ENCODE data around the gene SETBP1. TPM values are rescaled to one million over a fixed set of nuclear protein-coding genes. Genes with fewer than 3 reads are reported as not detected.

The SETBP1 gene
- total and polyA plus RNA-seq, 2 of the 8 experiments (the other 6 are each of a cell fraction or from before 2014, with no cell fraction given): 2.0 to 6.5 TPM

DNA sequence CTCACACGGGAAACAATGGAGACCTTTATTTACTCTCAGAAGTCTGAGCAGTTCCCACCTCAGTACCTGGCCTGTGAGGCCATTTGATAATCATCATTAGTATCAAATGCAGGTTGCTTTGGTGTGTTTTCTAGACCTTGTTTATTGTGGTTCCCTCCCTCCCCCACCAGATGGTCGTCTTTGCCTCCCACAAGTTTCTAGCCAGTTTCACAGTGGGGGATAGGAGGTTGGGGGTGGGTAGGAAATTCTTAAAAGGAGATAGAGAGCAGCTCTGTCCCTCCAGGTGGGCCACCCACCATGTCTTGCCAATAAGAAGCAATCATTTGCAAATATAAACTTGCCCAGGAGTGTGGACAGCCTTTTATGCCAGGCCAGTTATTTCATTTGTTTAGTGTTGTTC, 31.3 kb downstream of the SETBP1 start:
- H3K4me2 ChIP-seq (ENCODE audit: insufficient read depth in 1 of 2, low read depth in 2 of 2, low read length in 2 of 2): peak overlapping the region; percentile 36 to 61
- POLR2A ChIA-PET (ENCODE audit: partially characterized antibody): interaction anchor here (1.1 kb wide), 1 partner anchor 29 kb away, joined by 3 read pairs; no protein-coding TSS in a partner anchor

More for the DNA sequence above, 31.3 kb downstream of the SETBP1 start:
- Histone ChIP-seq H2BK15ac (ENCODE audit: low read length) (no peak overlapping the region), H4K8ac (ENCODE audit: extremely low read depth, insufficient read depth, low read length) (no peak overlapping the region), H3K27me3 (replicated peaks in 1 of 4; ENCODE audit: control insufficient read depth in 3 of 4, extremely low read depth in 1 of 4, insufficient read depth in 3 of 4, low read length in 3 of 4) (no peaks in the 10 kb centered on the region), H3K4me1 (replicated peaks in 1 of 4; ENCODE audit: control insufficient read depth in 3 of 4, insufficient read depth in 4 of 4, low read length in 3 of 4) (peaks cover 3 to 16% (median 12%) of the 10 kb centered on the region in 4 experiments), H3K14ac (ENCODE audit: insufficient read length) (no peak overlapping the region), H2BK120ac (replicated peaks; ENCODE audit: low read depth, low read length) (no peak overlapping the region), H3K56ac (replicated peaks; ENCODE audit: insufficient read length, low read depth, low read length) (no peak overlapping the region), H4K91ac (replicated peaks; ENCODE audit: insufficient read length, low read length) (no peak overlapping the region), H3K4me3 (ENCODE audit: extremely low read depth in 1 of 4, insufficient read depth in 2 of 4, low read depth in 3 of 4, low read length in 4 of 4) (peak overlapping the region in 1 of 4 experiments; percentile 26; a peak in 1 of 8 replicates), H2BK5ac (ENCODE audit: low read depth, low read length) (peak overlapping the region; percentile 68; the same call in 1 of the 2 replicates), H4K20me1 (replicated peaks in 1 of 2; ENCODE audit: control insufficient read depth in 1 of 2, insufficient read depth in 2 of 2, low read length in 2 of 2) (no peaks in the 10 kb centered on the region), H4K5ac (ENCODE audit: insufficient read length, low read depth, low read length) (no peak overlapping the region), H3K9me3 (ENCODE audit: insufficient read depth in 2 of 2, low read depth in 1 of 2, low read length in 1 of 2) (no peaks in the 10 kb centered on the region), H2AFZ (ENCODE audit: low read length) (no peak overlapping the region), H3K23ac (ENCODE audit: insufficient read length) (no peak overlapping the region), H3K36me3 (ENCODE audit: control insufficient read depth in 2 of 4, insufficient read depth in 4 of 4, low read length in 3 of 4) (no peaks in the 10 kb centered on the region), H3K79me2 (ENCODE audit: control insufficient read depth in 1 of 2, insufficient read depth in 2 of 2, low read length in 2 of 2) (no peaks in the 10 kb centered on the region), H3K27ac (ENCODE audit: low read depth, low read length) (0 out of 2 replicates have a peak overlapping the region, but pooled peaks have one; percentile 23), H2BK12ac (ENCODE audit: low read depth, low read length) (0 out of 2 replicates have a peak overlapping the region, but pooled peaks have one; percentile 73), H2BK20ac (ENCODE audit: low read length) (no peak overlapping the region), H3K4ac (replicated peaks; ENCODE audit: insufficient read length, low read depth, low read length) (no peak overlapping the region), H3K9ac (replicated peaks in 1 of 4; ENCODE audit: extremely low read depth in 1 of 4, low read depth in 3 of 4, low read length in 3 of 4) (no peak overlapping the region), H3K79me1 (ENCODE audit: low read depth, low read length) (no peaks in the 10 kb centered on the region), H3K23me2 (ENCODE audit: low read depth, low read length) (no peaks in the 10 kb centered on the region), H3K18ac (ENCODE audit: extremely low read depth, low read length) (peak overlapping the region; percentile 28; the same call in 1 of the 2 replicates), H2AK5ac (ENCODE audit: low read depth, low read length) (no peak overlapping the region)
- FAIRE-seq (no peak), DNase-seq (ENCODE audit: low read depth in 1 of 2, low spot score in 2 of 2) (no peak)
- TF ChIP-seq RAD21 (IDR thresholded peaks at IDR 0.05 in 1 of 2, conservative IDR thresholded peaks at IDR 0.05 in 1 of 2; ENCODE audit: low read depth in 2 of 2, low read length in 2 of 2): peak; percentile 30 to 48; a peak in 3 of 4 replicates
- no peak for TF ChIP-seq TEAD4 (IDR thresholded peaks at IDR 0.05; ENCODE audit: low read depth, low read length)
- no peak for TF ChIP-seq POLR2AphosphoS5 (IDR thresholded peaks at IDR 0.05; ENCODE audit: low read depth, low read length)
- TF ChIP-seq SIRT6 (IDR thresholded peaks at IDR 0.05; ENCODE audit: low read length): no peak
- TF ChIP-seq, protein P1, sequence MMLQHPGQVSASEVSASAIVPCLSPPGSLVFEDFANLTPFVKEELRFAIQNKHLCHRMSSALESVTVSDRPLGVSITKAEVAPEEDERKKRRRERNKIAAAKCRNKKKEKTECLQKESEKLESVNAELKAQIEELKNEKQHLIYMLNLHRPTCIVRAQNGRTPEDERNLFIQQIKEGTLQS (IDR thresholded peaks at IDR 0.05; ENCODE audit: insufficient read depth, low read depth, low read length): no peak
- peak; percentile 72 for TF ChIP-seq ASH2L (IDR thresholded peaks at IDR 0.05; ENCODE audit: low read length)
- no peak for TF ChIP-seq CBX8 (IDR thresholded peaks at IDR 0.05; ENCODE audit: borderline replicate concordance, low read depth, low read length)
- no peak for TF ChIP-seq KDM4A (IDR thresholded peaks at IDR 0.05; ENCODE audit: low read depth, low read length, severe bottlenecking)
- WGBS, 2 experiments (ENCODE audit: extremely low coverage in 1 of 2, insufficient coverage in 1 of 2, insufficient read length in 1 of 2, insufficient replicate concordance in 2 of 2, low coverage in 1 of 2, low lambda C conversion rate in 2 of 2, missing lambda C conversion rate in 1 of 2): 40% methylated on average over 2 of the region's 2 CpGs; no CpG with 5 or more reads in 1 of the 2 experiments
- CTCF ChIA-PET (ENCODE audit: partially characterized antibody): interaction anchor here (0.6 to 1.3 kb wide), 2 partner anchors 11 to 98 kb away, joined by 3 to 6 read pairs; no protein-coding TSS in a partner anchor

Measured in H1 (cell line).